Mesothelial cell of epicardium (in vitro differentiated cells): Measurements from ENCODE around the gene CNTNAP5. TPM values are rescaled to one million over a fixed set of nuclear protein-coding genes. Genes with fewer than 3 reads are reported as not detected.

ENCODE experiments used
- DNase-seq, 2 experiments: peaks; one replicate each; pipeline ENCODE4 v3.0.0; 2021; ENCODE audit warnings: low spot score in 2 of 2; ENCODE audit not compliant: unreplicated experiment in 2 of 2
- H3K27ac Mint-ChIP-seq: 2 replicates; pipeline ENCODE4 v1.8.0; 2021; ENCODE audit warnings: mixed read lengths
- H3K27me3 Mint-ChIP-seq: 2 replicates; pipeline ENCODE4 v1.8.0; 2021; ENCODE audit warnings: low read depth, mixed read lengths
- H3K36me3 Mint-ChIP-seq: 2 replicates; pipeline ENCODE4 v1.8.0; 2021; ENCODE audit warnings: mixed read lengths
- H3K4me1 Mint-ChIP-seq: 2 replicates; pipeline ENCODE4 v1.8.0; 2021; ENCODE audit warnings: mixed read lengths
- H3K4me3 Mint-ChIP-seq: 2 replicates; pipeline ENCODE4 v1.8.0; 2021; ENCODE audit warnings: mild to moderate bottlenecking, moderate library complexity, mixed read lengths
- H3K9me3 Mint-ChIP-seq: 2 replicates; pipeline ENCODE4 v1.8.0; 2021; ENCODE audit warnings: mixed read lengths
- total RNA-seq: library from RNA; stranded (reverse); gene quantifications from 3 replicates; pipeline ENCODE4 v1.2.1, GENCODE V29; 2021
- TF ChIP-seq, protein P1 (sequence below): fragments of 200-600 bp; sonication (generic); IDR thresholded peaks from one replicate; pipeline ENCODE4 v1.5.0; 2021; ENCODE audit warnings: antibody characterized with exemption; ENCODE audit not compliant: unreplicated experiment

Gene CNTNAP5
- total RNA-seq, 1 donor from 2014 or later: 0.22 TPM

GRCh38 chr2:124120246-124120645 lies 95.2 kb downstream of the CNTNAP5 start:
- Mint-ChIP-seq H3K27ac (no peak overlapping the region), H3K9me3 (peaks cover 15% of the 10 kb centered on the region), H3K27me3 (peaks cover 4% of the 10 kb centered on the region), H3K36me3 (no peaks in the 10 kb centered on the region), H3K4me3 (no peak overlapping the region), H3K4me1 (no peaks in the 10 kb centered on the region)
- no peak for DNase-seq
- TF ChIP-seq, protein P1, sequence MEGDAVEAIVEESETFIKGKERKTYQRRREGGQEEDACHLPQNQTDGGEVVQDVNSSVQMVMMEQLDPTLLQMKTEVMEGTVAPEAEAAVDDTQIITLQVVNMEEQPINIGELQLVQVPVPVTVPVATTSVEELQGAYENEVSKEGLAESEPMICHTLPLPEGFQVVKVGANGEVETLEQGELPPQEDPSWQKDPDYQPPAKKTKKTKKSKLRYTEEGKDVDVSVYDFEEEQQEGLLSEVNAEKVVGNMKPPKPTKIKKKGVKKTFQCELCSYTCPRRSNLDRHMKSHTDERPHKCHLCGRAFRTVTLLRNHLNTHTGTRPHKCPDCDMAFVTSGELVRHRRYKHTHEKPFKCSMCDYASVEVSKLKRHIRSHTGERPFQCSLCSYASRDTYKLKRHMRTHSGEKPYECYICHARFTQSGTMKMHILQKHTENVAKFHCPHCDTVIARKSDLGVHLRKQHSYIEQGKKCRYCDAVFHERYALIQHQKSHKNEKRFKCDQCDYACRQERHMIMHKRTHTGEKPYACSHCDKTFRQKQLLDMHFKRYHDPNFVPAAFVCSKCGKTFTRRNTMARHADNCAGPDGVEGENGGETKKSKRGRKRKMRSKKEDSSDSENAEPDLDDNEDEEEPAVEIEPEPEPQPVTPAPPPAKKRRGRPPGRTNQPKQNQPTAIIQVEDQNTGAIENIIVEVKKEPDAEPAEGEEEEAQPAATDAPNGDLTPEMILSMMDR: no peak

DNA sequence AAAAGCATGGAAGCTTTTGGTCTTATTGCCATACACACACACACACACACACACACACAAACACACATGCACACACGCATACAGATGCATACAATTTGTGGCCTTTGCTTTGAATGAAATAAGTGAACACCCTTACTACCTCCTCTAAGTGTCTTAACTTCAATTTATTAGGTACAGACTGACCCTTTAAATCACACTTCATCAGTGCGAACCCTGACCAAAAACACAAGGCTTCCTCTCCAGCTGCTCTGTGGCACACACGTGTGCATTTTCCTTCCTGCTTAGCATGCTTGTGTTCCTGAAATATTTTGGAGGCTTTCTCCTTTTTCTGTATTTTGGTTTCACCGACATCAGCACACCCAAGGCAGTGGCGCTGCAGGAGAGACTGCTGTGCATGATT lies 96.0 kb downstream of the CNTNAP5 start:
- no peak for DNase-seq
- Mint-ChIP-seq H3K27ac (no peak overlapping the region), H3K4me3 (no peak overlapping the region), H3K36me3 (no peaks in the 10 kb centered on the region), H3K9me3 (peaks cover 24% of the 10 kb centered on the region), H3K4me1 (no peaks in the 10 kb centered on the region), H3K27me3 (peaks cover 4% of the 10 kb centered on the region)
- TF ChIP-seq, protein P1: no peak

DNA sequence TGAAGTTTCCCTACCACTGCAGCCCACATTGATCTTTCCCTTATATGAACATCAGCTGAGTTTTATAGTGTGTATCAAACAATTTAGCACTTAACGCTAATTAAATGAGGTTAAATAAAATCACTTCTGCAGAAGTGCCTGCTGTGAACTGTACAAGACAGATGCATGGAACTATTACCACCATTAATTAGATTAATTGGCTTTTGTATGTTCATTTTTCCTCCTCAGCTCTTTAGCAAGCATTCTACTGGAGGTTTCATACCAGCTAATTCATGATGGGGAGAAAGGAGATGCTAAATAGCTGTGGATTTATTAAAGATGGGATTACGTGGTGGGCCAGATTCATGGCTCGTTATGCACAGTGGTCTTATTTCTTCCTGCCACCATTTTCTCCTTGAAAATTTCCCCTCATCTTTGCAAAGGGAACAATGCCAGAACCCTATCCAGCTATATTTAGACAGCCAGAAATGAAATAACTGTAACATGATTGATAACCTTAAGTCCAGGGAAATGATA lies 96.7 kb downstream of the CNTNAP5 start:
- TF ChIP-seq, protein P1: no peak

DNA sequence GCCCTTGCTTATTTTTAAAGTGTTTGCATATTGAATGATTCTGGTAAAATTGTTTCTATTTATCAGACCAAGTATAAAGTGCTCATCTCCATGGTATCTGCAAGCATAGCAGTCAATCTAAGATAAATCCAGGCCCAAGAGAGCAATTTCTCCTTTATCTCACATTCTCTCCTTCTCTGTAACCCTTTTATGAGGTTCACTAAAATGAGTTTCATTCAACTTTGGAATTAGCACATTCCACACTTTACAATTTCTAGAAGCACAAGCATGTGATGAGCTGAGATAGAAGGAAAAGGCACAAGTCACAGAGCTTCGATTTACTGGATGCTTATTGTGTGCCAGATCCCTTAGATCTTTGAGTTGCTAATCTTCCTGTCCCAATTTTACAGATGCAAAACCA lies 97.3 kb downstream of the CNTNAP5 start:
- TF ChIP-seq, protein P1: no peak
- H3K4me1 Mint-ChIP-seq: no peaks in the 10 kb centered on the region
- H3K9me3 Mint-ChIP-seq: peaks cover 30% of the 10 kb centered on the region
- no peak for DNase-seq
- H3K4me3 Mint-ChIP-seq: no peak overlapping the region
- no peak overlapping the region for H3K27ac Mint-ChIP-seq
- no peaks in the 10 kb centered on the region for H3K36me3 Mint-ChIP-seq
- H3K27me3 Mint-ChIP-seq: no peaks in the 10 kb centered on the region

More for the DNA sequence above, 96.7 kb downstream of the CNTNAP5 start:
- H3K4me3 Mint-ChIP-seq: no peak overlapping the region
- no peak overlapping the region for H3K27ac Mint-ChIP-seq
- H3K27me3 Mint-ChIP-seq: peaks cover 1% of the 10 kb centered on the region
- no peaks in the 10 kb centered on the region for H3K36me3 Mint-ChIP-seq
- DNase-seq: no peak
- no peaks in the 10 kb centered on the region for H3K4me1 Mint-ChIP-seq
- peaks cover 24% of the 10 kb centered on the region for H3K9me3 Mint-ChIP-seq

DNA sequence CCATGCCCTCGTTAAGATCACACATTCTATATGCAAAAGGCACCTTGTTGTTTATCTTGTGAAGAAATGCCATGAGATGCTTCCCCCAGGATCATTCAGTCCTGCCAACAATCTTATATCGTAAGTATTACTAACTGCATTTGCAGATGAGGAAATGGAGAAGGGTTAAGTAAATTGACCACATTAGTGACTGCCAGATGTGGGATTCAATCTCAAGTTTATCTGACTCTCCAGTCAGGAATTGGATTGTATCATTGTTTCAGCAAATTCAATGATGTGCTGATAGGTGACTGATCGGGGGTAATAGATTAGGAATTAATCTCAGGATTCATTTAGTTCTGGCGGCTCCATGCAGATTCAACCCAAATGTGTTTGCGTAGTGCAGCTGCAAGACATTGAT lies 106.2 kb downstream of the CNTNAP5 start:
- H3K36me3 Mint-ChIP-seq: no peaks in the 10 kb centered on the region
- no peak for DNase-seq
- H3K4me1 Mint-ChIP-seq: no peaks in the 10 kb centered on the region
- H3K9me3 Mint-ChIP-seq: peaks cover 13% of the 10 kb centered on the region
- H3K27me3 Mint-ChIP-seq: no peaks in the 10 kb centered on the region
- TF ChIP-seq, protein P1: no peak
- H3K4me3 Mint-ChIP-seq: no peak overlapping the region
- no peak overlapping the region for H3K27ac Mint-ChIP-seq

GRCh38 chr2:124136110-124136509 lies 111.0 kb downstream of the CNTNAP5 start:
- TF ChIP-seq, protein P1: no peak
- Mint-ChIP-seq H3K4me3 (no peak overlapping the region), H3K36me3 (no peaks in the 10 kb centered on the region), H3K27ac (no peak overlapping the region), H3K27me3 (no peaks in the 10 kb centered on the region), H3K9me3 (peaks cover 10% of the 10 kb centered on the region), H3K4me1 (no peaks in the 10 kb centered on the region)
- no peak for DNase-seq
